Muscle of back (tissue), 11 donors: ENCODE data around the gene POLR2M. TPM values are rescaled to one million over a fixed set of nuclear protein-coding genes. Genes with fewer than 3 reads are reported as not detected.
A peak's percentile ranks its signal among the peaks of the same experiment; 100 is the strongest.

Source experiments
- DNase-seq, 3 donors: peaks; one replicate each; pipeline versions ENCODE4 v3.0.0 to v3.0.0-alpha.2; 2013
- polyA plus RNA-seq, 10 donors: library from polyadenylated mRNA; unstranded; fragments of 120-200 nt; gene quantifications; one replicate each; pipeline ENCODE4 v1.2.1, GENCODE V29; 2013; ENCODE audit not compliant: insufficient read length in 10 of 10

Gene POLR2M
- polyA plus RNA-seq, 10 donors, result 36.2 to 52.9 (median 42.6) TPM

DNA sequence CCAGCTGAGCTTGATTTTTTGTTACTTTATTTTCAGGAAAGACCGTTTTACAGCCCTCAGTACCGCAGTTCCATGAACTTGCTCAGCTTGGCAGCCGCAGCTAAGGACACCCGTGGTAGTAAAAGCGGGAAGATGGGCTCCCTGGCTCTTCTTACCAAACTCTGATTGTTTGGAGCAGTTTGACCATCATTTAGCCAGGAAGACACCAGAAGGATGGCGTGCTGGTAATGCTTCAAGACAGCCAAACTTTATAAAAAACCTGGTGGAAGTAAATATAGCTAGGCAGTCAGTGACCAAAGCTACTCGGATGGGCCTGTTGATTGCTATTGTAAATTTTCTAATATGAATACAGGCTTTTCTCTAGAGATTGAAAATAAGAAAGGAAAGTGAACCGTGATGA, 28.9 kb downstream of the POLR2M start:
- peak in 1 of 3 donors; percentile 27 for DNase-seq

DNA sequence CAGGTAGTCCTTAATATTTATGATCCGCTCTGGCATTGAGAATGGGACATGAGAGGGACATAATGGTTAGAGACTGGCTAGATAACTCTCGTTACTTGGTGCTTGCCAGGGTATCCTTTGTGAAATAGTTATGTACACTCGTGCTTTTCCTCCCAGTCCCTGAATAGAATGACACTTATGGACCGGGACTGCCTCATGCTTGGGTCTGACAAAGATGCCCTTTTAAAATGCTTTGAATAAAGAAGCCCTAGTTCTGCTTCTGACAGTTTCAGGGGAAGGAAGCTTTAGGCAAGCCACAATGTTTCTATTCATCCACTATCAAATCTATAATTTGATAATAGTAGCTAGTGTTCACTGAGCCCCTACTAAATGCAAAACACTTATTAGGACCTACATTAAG, 29.4 kb downstream of the POLR2M start:
- DNase-seq, result no peak

DNA sequence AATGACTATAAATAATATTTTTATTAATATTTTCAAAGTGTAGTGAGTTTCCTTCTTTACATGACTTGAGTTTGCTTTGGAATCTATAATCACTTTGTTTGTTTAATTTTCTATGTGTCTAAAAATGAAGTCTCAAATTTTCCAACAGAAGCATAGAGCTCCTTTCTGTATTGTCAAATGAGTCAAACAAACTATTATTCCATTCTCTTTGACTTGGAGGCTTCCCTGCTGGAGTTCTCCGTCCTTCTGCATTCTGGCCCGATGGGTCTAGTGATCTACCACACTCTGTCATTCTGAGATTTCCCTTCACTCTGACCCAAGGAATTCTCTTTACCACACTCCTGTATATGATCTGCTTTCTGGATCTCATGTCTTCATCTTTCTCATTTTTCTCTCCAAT, 30.1 kb downstream of the POLR2M start:
- no peak for DNase-seq

DNA sequence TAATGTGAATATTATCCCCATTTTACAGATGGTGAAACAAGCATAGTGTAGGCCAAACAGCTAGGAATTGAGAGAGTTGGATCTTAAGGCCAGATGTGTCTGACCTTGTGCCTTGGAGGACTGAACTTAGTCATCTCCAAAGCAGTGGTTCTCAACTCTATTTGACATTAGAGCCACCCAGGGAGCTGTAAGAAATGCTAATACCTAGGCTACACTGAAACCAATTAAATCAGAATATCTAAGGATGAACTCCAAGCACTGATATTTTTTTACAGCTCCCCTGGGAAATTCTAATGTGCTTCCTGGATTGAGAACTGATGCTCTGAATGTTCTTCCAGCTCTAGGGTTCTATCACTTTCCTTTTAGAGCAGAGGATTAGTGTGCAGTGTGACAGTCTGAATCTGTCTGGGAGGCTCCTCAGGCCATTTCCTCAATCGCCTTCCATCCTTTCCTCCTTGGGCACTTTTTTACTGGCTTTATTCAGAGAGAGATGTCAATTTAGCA, 32.3 kb downstream of the POLR2M start:
- no peak for DNase-seq

DNA sequence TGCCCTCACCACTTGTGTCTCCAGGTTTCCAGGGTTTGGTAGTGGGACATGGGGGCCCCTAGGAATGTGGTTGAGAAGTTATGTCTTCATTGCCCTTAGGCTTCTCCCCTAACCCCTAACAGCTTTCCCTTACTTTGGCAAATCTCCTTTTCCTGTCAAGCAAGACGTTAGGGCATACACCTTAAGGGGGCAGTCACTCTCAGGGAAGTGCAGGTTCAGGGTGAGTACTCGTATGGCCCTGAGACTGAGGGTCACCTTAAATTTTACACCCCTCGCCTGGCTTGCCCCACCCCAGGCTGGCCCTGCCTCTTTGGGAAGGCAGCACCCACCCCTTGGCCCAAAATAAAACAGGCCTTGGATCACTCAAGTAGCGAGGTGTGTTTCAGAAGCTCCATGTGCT, 33.5 kb downstream of the POLR2M start:
- DNase-seq, result no peak

GRCh38 chr15:57741089-57741488, 34.6 kb downstream of the POLR2M start:
- no peak for DNase-seq

DNA sequence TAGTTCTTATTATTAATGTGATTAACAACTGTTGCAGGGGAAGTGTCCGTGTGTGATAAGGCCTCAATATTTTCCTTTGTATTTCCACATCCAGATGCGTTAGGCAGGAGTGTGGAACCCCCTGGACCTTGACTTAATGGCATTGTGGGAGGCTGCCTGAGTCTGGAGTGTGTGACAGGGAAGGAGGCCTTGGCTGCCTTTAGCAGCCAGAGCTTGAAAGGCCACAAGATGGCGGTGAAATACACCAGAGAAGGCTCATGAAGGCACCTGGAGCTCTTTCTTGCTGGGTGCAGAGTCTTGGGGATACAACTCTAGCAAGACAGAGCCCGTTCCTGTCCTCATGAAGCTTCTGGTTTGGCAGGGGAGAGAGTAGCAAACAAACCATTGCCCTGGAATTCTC, 36.9 kb downstream of the POLR2M start:
- DNase-seq, result no peak

GRCh38 chr15:57746786-57747185, 40.3 kb downstream of the POLR2M start:
- no peak for DNase-seq

- DNase-seq, result peak; percentile 24 to 76 (median 59)
These were observed 40.8 kb downstream of the POLR2M start for GRCh38 chr15:57747206-57747896.

DNA sequence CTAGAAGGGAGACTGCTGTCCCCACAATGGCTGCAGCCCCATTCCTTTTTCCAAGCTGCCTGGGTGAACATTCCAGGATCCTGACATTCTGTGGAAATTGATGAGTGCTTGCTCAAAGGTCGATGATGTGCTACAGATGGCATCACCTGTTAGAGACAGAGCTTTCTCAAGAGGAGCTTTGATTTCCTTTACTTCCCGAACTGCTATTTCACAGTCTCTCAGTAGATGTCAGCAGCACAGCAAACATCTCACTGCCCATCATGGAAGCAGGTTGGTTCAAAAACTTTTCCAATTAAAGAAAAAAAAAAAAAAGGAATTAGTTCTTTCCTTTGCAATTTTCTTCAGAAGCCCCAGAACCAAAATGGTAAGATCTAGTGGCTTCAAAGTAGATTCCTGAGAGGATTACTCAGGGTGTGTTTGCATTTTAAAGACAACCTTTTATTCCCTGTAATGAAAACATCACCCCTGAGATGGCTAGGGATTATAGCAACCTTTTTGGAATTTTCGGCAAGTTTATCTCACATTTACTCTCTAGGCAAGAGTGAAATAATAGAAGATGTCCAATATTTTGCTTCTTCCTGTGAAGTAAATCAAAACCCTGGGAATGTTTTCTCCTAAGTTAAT, 44.8 kb downstream of the POLR2M start:
- peak in 2 of 3 donors; percentile 27 to 59 for DNase-seq

- peak in 2 of 3 donors; percentile 62 to 84 for DNase-seq
These were observed 45.9 kb downstream of the POLR2M start for GRCh38 chr15:57752436-57752835.

GRCh38 chr15:57752840-57753239, 46.3 kb downstream of the POLR2M start:
- no peak for DNase-seq

GRCh38 chr15:57756466-57756865, 50.0 kb downstream of the POLR2M start:
- DNase-seq, result no peak

DNA sequence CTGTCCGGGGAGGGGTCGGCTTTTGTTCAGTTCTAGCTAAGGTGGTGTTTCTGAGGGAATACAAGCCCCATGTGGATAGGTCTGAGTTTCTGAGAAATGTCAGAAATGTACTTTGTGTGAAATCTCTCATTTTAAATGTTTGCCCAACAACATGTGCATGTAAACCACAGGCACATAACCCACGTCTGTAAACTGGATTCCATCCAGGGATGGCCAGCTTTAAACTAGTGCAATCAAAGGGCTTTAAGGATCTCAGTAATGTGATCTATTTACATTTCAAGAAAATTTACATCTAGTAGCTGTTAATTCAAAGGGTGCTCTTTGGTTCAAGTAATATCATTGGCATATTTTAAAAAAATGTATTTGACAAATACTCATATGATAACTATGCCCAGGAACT, 52.0 kb downstream of the POLR2M start:
- no peak for DNase-seq

GRCh38 chr15:57761562-57761961, 55.0 kb downstream of the POLR2M start:
- DNase-seq, result no peak

DNA sequence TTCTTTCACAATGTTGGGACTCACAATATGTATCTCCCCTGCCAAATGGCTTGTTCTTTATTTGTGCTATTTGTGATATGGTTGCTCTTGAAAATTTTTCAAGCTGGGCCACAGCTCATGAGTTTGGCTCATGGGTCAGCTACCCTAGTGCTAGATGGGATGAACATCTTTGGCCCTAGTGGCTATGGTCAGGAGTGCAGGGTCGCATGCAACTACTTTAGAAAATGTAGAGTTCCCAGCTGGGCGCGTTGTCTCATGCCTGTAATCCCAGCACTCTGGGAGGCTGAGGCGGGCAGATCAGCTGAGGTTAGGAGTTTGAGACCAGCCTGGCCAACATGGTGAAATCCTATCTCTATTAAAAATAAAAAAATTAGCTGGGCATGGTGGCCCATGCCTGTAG, 55.8 kb downstream of the POLR2M start:
- DNase-seq, result no peak

- no peak for DNase-seq
These were observed 56.9 kb downstream of the POLR2M start for GRCh38 chr15:57763176-57763964.

Other genes with a start within 250 kb of the POLR2M start
- gene MYZAP, start 114.8 kb upstream of the POLR2M start, polyA plus RNA-seq, result 1 to 10 TPM; 1.9 to 4.7 (median 3.5) TPM